SK-N-SH treated with all-trans-retinoic acid at 6 μM for 48 hours (cell line): ENCODE measurements around the gene EDEM1.

ENCODE experiments used
- ARNTL ChIP-seq: fragments of 450-650 bp; formaldehyde crosslinking; IDR thresholded peaks from 2 replicates; pipeline ENCODE4 v1.5.0; 2020; ENCODE audit warnings: low read depth, mild to moderate bottlenecking, moderate library complexity, borderline replicate concordance
- BACH2 ChIP-seq: fragments of 250-450 bp; sonication (Bioruptor Pico); IDR thresholded peaks from 2 replicates; pipeline ENCODE4 v1.9.0; 2021; ENCODE audit warnings: mild to moderate bottlenecking, borderline replicate concordance
- CREB5 ChIP-seq: fragments of 250-450 bp; sonication (Bioruptor Pico); IDR thresholded peaks from 2 replicates; pipeline ENCODE4 v1.5.1; 2020; ENCODE audit warnings: low read depth, mild to moderate bottlenecking, moderate library complexity
- GLIS3 ChIP-seq: fragments of 250-450 bp; sonication (Bioruptor Pico); IDR thresholded peaks from 2 replicates; pipeline ENCODE4 v1.5.0; 2020; ENCODE audit warnings: mild to moderate bottlenecking, moderate library complexity
- ISL1 ChIP-seq: fragments of 250-450 bp; sonication (Bioruptor Pico); IDR thresholded peaks from 2 replicates; pipeline ENCODE4 v2.1.2; 2022; ENCODE audit warnings: mild to moderate bottlenecking, moderate library complexity
- TOX ChIP-seq: fragments of 250-450 bp; sonication (Bioruptor Pico); IDR thresholded peaks from 2 replicates; pipeline ENCODE4 v1.8.0; 2021; ENCODE audit warnings: mild to moderate bottlenecking, moderate library complexity, borderline replicate concordance
- TSHZ2 ChIP-seq: fragments of 250-450 bp; sonication (Bioruptor Pico); IDR thresholded peaks from 2 replicates; pipeline ENCODE4 v1.5.0; 2020; ENCODE audit warnings: mild to moderate bottlenecking, moderate library complexity
- ZNF70 ChIP-seq: fragments of 450-650 bp; formaldehyde crosslinking; IDR thresholded peaks from 2 replicates; pipeline ENCODE4 v1.5.0; 2020; ENCODE audit warnings: mild to moderate bottlenecking, moderate library complexity
- TF ChIP-seq, protein P1 (sequence below): fragments of 250-450 bp; sonication (Bioruptor Pico); IDR thresholded peaks from 2 replicates; pipeline ENCODE4 v1.8.0; 2021; ENCODE audit warnings: low read depth, mild to moderate bottlenecking, moderate library complexity, borderline replicate concordance

DNA sequence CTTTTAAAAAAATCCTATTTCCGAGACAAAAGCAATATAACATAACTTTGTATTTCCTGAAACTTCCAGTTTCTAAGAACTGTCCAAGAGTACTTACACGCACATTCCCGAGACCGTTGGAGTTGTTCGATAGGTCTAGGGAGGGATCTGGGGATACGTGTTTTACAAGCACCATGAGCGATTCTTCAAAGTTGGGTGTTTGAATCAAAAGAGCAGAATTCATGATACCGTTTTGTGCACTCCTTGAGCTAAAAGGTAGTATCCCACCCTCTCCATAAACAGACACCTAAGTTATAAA lies 700 bp upstream of the EDEM1 start:
- TF ChIP-seq TSHZ2 (CRISPR knock-in tag) (no peak), ARNTL (CRISPR knock-in tag) (no peak), TOX (no peak), ISL1 (CRISPR knock-in tag) (no peak), ZNF70 (CRISPR knock-in tag) (no peak), GLIS3 (CRISPR knock-in tag) (no peak), BACH2 (no peak), CREB5 (CRISPR knock-in tag) (no peak)
- TF ChIP-seq, protein P1, sequence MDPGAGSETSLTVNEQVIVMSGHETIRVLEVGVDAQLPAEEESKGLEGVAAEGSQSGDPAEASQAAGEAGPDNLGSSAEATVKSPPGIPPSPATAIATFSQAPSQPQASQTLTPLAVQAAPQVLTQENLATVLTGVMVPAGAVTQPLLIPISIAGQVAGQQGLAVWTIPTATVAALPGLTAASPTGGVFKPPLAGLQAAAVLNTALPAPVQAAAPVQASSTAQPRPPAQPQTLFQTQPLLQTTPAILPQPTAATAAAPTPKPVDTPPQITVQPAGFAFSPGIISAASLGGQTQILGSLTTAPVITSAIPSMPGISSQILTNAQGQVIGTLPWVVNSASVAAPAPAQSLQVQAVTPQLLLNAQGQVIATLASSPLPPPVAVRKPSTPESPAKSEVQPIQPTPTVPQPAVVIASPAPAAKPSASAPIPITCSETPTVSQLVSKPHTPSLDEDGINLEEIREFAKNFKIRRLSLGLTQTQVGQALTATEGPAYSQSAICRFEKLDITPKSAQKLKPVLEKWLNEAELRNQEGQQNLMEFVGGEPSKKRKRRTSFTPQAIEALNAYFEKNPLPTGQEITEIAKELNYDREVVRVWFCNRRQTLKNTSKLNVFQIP (CRISPR knock-in tag), result no peak
